Right atrium auricular region (tissue), 2 donors: ENCODE data around the gene ST3GAL4. TPM values are rescaled to one million over a fixed set of nuclear protein-coding genes. Genes with fewer than 3 reads are reported as not detected.

ENCODE experiments used
- DNase-seq: peaks from one replicate; pipeline ENCODE4 v3.0.0-alpha.2; 2019; ENCODE audit warnings: low spot score
- H3K27ac ChIP-seq, 2 donors: fragments of 200-600 bp; sonication (generic); 1 replicate in 1 of 2; 2 replicates in 1 of 2; pipeline ENCODE4 v1.5.1; 2016 to 2019
- H3K27me3 ChIP-seq, 2 donors: fragments of 200-600 bp; sonication (generic); one replicate each; pipeline versions ENCODE4 v1.5.1 to v1.6.0; 2017 to 2019
- H3K36me3 ChIP-seq: fragments of 200-600 bp; sonication (generic); one replicate; pipeline ENCODE4 v1.5.1; 2016
- H3K4me1 ChIP-seq, 2 donors: fragments of 200-600 bp; sonication (generic); one replicate each; pipeline versions ENCODE4 v1.5.1 to v1.6.0; 2017 to 2019
- H3K4me3 ChIP-seq, 2 donors: fragments of 200-600 bp; sonication (generic); 1 replicate in 1 of 2; 2 replicates in 1 of 2; pipeline ENCODE4 v1.5.1; 2017 to 2019; ENCODE audit warnings: mild to moderate bottlenecking in 1 of 2, moderate library complexity in 1 of 2
- H3K9me3 ChIP-seq, 2 donors: fragments of 200-600 bp; sonication (generic); one replicate each; pipeline ENCODE4 v1.5.1; 2019
- CTCF ChIP-seq, 2 donors: fragments of 200-600 bp; sonication (generic); IDR thresholded peaks; one replicate each; pipeline ENCODE4 v1.5.1; 2019; ENCODE audit warnings: antibody characterized with exemption in 2 of 2
- total RNA-seq, 2 donors: library from RNA; depleted of rRNA; stranded (reverse); fragments of >200 nt; gene quantifications; one replicate each; pipeline ENCODE4 v1.1.0, GENCODE V29; 2016

ST3GAL4 gene
- total RNA-seq, 2 donors from 2014 or later = 67.5 to 103 TPM

- peak overlapping the region; percentile 3 to 46 for H3K27ac ChIP-seq
- H3K36me3 ChIP-seq = no peaks in the 10 kb centered on the region
- H3K4me1 ChIP-seq = peaks cover 0 to 43% of the 10 kb centered on the region in 2 donors
- no peak overlapping the region for H3K4me3 ChIP-seq
- DNase-seq = peak; percentile 90
- no peaks in the 10 kb centered on the region for H3K9me3 ChIP-seq
- TF ChIP-seq CTCF (IDR thresholded peaks at IDR 0.05) = no peak
- H3K27me3 ChIP-seq = no peaks in the 10 kb centered on the region
Observed at GRCh38 chr11:126332221-126332711, 23.2 kb upstream of the ST3GAL4 start.

DNA sequence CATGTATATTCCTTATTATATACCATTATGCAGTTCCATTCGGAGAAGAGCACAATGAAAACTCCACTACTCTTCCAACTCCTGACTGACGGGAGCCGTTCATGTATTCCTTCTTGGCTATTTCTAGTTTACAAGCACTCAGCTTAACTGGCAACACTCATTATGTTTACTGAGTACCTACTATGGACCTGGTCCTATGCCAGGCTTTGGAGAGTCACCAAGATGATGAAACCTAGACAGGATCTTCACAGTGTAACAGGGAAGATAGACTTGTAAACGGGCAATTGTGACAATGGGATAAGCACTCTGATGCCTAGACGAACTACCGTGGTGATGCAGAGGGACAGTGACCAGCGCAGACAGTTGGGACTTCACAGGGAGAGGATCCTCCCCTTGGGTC is 22.3 kb upstream of the ST3GAL4 start:
- no peak overlapping the region for H3K4me3 ChIP-seq
- no peaks in the 10 kb centered on the region for H3K9me3 ChIP-seq
- H3K36me3 ChIP-seq = no peaks in the 10 kb centered on the region
- no peak for DNase-seq
- H3K27ac ChIP-seq = peak overlapping the region in 1 of 2 donors; percentile 3
- no peaks in the 10 kb centered on the region for H3K27me3 ChIP-seq
- peaks cover 0 to 52% of the 10 kb centered on the region in 2 donors for H3K4me1 ChIP-seq
- no peak for TF ChIP-seq CTCF (IDR thresholded peaks at IDR 0.05)

DNA sequence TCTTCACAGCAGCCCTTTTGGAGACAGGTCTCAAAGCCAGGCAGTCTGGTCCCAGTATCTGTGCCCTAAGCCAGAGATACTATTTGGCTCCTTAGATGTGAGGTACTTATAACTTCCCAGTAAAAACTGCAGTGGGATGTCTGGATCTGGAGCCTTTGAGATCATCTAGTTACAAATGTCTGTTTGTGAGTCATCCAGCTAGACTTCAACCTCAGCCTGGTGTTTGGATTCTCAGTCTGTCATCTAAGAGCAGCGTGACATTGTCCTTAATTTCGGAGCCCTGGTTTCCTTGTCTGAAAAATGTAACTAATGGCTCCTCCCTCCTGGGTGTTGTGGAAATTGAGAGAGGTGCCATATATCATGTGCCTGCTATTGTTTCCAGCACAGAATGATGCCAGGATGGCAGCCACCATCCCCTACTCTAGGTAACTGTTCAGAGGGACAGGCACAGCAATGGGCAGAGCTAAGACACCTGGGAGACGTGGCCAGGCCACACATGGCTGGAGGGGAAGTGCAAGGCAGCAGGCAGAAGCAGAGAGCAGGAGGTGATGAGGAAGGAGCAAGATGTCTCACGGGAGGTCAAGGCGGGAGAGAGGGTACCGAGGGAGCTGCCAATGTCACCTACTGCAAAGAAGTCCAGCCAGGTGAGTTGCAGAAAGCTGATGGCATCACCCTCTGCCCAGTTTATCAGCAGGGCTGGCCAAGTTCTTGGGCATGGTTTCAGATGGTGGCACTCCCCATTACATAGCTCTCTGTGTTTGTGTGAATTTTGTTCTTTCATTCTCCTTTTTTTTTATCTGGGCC is 20.6 kb upstream of the ST3GAL4 start:
- no peak for DNase-seq
- Histone ChIP-seq H3K4me1 (peaks cover 0 to 60% of the 10 kb centered on the region in 2 donors), H3K27ac (peak overlapping the region in 1 of 2 donors; percentile 1), H3K36me3 (no peaks in the 10 kb centered on the region), H3K27me3 (no peaks in the 10 kb centered on the region), H3K9me3 (no peaks in the 10 kb centered on the region), H3K4me3 (no peak overlapping the region)
- no peak for TF ChIP-seq CTCF (IDR thresholded peaks at IDR 0.05)

GRCh38 chr11:126335463-126335760 is 20.1 kb upstream of the ST3GAL4 start:
- Histone ChIP-seq H3K27ac (peak overlapping the region in 1 of 2 donors; percentile 17), H3K27me3 (no peaks in the 10 kb centered on the region), H3K36me3 (no peaks in the 10 kb centered on the region), H3K4me3 (no peak overlapping the region), H3K9me3 (no peaks in the 10 kb centered on the region), H3K4me1 (peaks cover 0 to 66% of the 10 kb centered on the region in 2 donors)
- TF ChIP-seq CTCF (IDR thresholded peaks at IDR 0.05) = no peak
- no peak for DNase-seq

GRCh38 chr11:126336138-126336541 is 19.3 kb upstream of the ST3GAL4 start:
- Histone ChIP-seq H3K9me3 (no peaks in the 10 kb centered on the region), H3K4me3 (no peak overlapping the region), H3K4me1 (peaks cover 0 to 73% of the 10 kb centered on the region in 2 donors), H3K27ac (peak overlapping the region in 1 of 2 donors; percentile 17), H3K27me3 (no peaks in the 10 kb centered on the region), H3K36me3 (no peaks in the 10 kb centered on the region)
- no peak for TF ChIP-seq CTCF (IDR thresholded peaks at IDR 0.05)
- no peak for DNase-seq
